HG03378 (cell line): Measurements from ENCODE around the gene TAS2R13.

ENCODE experiments used
- ATAC-seq: cut with Tn5 transposase; IDR thresholded peaks from one replicate; pipeline ENCODE4 v1.9.1; 2021; ENCODE audit warnings: mild to moderate bottlenecking, moderate library complexity; ENCODE audit not compliant: unreplicated experiment

Gene TAS2R13

GRCh38 chr12:10909462-10909861, at the start of gene TAS2R13:
TAS2R13 (minus strand) TSS chr12:10909562; CDS start chr12:10909298, 264 bp downstream.
- no peak for ATAC-seq

- no peak for ATAC-seq
Measured at GRCh38 chr12:10957741-10958140, 48.4 kb upstream of the TAS2R13 start.

- ATAC-seq, result no peak
Measured at GRCh38 chr12:10956085-10956484, 46.7 kb upstream of the TAS2R13 start.

GRCh38 chr12:10952645-10953044, 43.3 kb upstream of the TAS2R13 start:
- no peak for ATAC-seq

- ATAC-seq, result no peak
Measured at GRCh38 chr12:10943167-10943566, 33.8 kb upstream of the TAS2R13 start.

- ATAC-seq, result no peak
Measured at GRCh38 chr12:10941916-10942607, 32.7 kb upstream of the TAS2R13 start.

GRCh38 chr12:10941369-10941768, 32.0 kb upstream of the TAS2R13 start:
- ATAC-seq, result no peak

GRCh38 chr12:10940389-10940788, 31.0 kb upstream of the TAS2R13 start:
- no peak for ATAC-seq

- no peak for ATAC-seq
Measured at GRCh38 chr12:10939163-10939562, 29.8 kb upstream of the TAS2R13 start, which contains the start of gene TAS2R14. TAS2R14 (minus strand) TSS chr12:10939263; CDS start chr12:10939207, 56 bp downstream.

- ATAC-seq, result no peak
Measured at GRCh38 chr12:10936506-10936905, 27.1 kb upstream of the TAS2R13 start.

GRCh38 chr12:10928746-10929286, 19.5 kb upstream of the TAS2R13 start, which contains the start of gene PRH2:
PRH2 (plus strand) TSS chr12:10929236; CDS start chr12:10929274, 38 bp downstream.
- no peak for ATAC-seq

GRCh38 chr12:10926269-10926668, 16.9 kb upstream of the TAS2R13 start:
- no peak for ATAC-seq

- ATAC-seq, result no peak
Measured at GRCh38 chr12:10919809-10920208, 10.4 kb upstream of the TAS2R13 start.

- ATAC-seq, result no peak
Measured at GRCh38 chr12:10910380-10910779, 1.0 kb upstream of the TAS2R13 start.

GRCh38 chr12:10904686-10905085, 4.7 kb downstream of the TAS2R13 start:
- ATAC-seq, result no peak

- no peak for ATAC-seq
Measured at GRCh38 chr12:10901427-10901826, 7.9 kb downstream of the TAS2R13 start.

- ATAC-seq, result no peak
Measured at GRCh38 chr12:10900972-10901371, 8.4 kb downstream of the TAS2R13 start.

GRCh38 chr12:10900530-10900929, 8.8 kb downstream of the TAS2R13 start:
- ATAC-seq, result no peak

GRCh38 chr12:10896854-10897253, 12.5 kb downstream of the TAS2R13 start:
- ATAC-seq, result no peak

GRCh38 chr12:10891937-10892336, 17.4 kb downstream of the TAS2R13 start:
- ATAC-seq, result no peak

- ATAC-seq, result no peak
Measured at GRCh38 chr12:10889226-10889625, 20.1 kb downstream of the TAS2R13 start.

- no peak for ATAC-seq
Measured at GRCh38 chr12:10884086-10884725, 25.2 kb downstream of the TAS2R13 start, which contains the start of gene PRH1. PRH1 (minus strand) TSS chr12:10884255; CDS start chr12:10884217, 38 bp downstream.
